ENCODE results near the gene PCSK4.
"Not testable (repeated sequence)": the region's sequence is repeated elsewhere in the genome, so short reads cannot be mapped to it uniquely, and the experiment has no call there.

The PCSK4 gene

DNA sequence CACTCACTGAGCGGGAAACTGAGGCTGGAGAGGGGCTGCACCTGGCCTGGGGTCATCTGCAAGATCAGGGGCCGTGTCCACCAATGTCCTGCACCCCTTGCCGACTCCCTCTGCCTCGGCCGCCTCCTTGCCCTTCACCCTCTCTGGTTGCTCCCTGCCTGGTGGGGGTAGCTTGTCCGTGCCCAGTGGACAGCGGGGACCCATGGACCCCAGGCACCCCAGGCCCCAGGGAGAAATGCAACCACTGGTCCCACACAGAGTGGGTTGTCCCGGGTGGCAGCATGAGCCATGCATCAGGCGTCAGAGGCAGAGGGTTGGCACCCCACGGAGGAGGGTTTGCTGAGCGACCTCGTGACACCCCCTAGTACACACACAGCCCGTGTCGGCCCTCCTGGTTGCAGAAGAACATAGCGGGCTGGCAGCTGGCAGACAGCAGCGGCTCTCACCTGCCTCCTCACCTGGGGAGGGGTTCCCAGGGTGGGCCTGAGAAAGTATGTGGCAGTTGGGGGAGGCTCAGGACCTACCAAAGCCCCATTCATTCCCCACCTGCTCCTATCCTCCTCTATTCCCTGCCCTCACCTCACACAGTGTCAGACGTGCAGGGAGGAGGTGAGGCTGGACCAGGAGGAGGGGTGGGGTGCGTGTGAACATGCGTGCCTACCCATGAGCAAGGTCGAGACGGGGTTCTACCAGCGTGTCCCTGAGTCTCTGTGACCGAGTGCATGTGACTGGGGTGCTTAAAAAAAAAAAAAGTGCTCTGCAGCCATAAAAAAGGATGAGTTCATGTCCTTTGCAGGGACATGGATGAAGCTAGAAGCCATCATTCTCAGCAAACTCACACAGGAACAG lies 14.0 kb upstream of the PCSK4 start:
- FAIRE-seq = no peak

DNA sequence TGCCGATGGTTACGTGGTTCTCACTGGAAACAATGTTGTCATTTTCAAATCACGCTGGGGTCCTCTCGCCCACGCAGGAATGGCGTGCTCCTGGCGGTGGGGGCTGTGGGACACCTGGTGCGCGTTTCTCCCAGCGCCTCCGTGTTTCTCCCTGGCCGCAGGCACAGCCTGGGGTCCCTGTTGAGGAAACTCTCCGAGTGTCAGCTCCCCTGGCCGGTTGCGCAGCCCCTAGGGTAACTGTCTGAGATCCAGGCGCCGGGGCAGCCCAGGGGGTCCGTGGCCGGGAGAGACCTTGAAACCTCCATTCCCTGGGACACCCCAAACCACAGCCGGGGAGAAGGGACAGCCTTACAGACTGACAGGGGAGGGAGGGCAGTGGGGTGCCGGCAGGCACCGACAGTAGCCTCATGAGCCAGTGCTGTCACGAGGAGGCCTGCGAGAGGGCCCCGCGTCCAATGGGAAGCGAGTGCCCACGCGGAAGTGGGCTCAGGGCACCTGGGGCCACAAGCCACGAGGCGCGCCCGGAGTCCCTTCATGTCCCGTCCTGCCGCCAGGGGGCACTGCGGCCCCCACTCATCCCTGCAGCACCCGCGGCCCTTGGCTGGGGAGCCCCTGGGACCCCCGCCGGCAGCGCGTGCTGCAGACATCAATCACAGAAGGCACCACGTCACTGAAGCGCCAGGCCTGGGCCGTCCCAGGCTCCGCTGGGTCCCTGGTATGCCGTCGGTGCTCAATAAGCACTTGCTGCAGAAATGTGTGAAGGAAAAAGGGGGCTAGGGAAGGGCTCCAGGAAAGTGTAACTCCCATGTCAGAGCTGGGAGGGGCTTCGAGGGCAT lies 13.2 kb upstream of the PCSK4 start:
- FAIRE-seq = no peak

DNA sequence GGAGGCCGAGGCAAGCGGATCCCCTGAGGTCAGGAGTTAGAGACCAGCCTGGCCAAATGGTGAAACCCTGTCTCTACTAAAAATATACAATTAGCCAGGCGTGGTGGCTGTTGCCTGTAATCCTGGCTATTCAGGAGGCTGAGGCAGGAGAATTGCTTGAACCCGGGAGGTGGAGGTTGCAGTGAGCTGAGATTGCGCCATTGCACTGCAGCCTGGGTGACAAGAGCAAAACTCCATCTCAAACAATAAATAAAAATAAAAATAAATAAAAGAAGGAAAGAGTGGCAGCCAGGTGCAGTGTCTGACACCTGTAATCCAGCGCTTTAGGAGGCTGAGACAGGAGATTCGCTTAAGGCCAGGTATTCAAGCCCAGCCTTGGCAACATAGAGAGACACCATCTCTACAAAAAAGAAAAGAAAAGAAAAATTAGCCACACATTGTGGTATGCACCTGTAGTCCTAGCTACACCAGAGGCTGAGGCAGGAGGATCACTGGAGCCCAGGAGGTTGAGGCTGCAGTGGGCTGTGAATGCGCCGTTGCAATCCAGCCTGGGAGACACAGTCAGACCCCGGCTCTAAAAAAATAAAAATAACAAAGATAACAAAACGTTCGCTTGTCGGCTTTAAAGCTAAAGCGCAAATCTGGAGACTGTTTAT lies 12.4 kb upstream of the PCSK4 start:
- FAIRE-seq = no peak

DNA sequence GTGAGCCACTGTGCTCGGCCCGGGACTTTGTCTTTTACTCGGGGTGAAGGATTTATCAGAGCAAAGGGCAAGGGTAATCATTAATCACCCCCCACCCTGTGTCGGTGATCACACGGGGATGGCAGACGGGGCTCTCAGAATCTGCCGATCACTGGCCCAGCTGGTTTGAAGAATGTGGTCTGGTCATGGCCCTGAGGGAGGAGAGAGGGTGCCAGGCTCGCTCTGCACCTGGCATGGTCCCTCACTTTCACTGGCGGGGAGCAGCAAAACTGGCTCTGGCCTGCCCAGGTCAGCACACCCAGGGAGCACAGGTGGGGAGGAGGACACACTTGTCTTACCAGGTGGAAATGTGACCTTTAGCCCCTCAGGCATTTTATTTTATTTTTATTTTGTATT lies 11.0 kb upstream of the PCSK4 start:
- FAIRE-seq = no peak

DNA sequence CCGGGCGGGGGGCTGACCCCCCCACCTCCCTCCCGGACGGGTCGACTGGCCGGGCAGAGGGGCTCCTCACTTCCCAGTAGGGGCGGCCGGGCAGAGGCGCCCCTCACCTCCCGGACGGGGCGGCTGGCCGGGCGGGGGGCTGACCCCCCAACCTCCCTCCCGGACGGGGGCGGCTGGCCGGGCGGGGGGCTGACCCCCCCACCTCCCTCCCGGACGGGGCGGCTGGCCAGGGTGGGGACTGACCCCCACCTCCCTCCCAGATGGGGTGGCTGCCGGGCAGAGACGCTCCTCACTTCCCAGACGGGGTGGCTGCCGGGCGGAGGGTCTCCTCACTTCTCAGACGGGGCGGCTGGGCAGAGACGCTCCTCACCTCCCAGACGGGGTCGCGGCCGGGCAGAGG lies 9.1 kb upstream of the PCSK4 start:
- FAIRE-seq = not testable (repeated sequence)

DNA sequence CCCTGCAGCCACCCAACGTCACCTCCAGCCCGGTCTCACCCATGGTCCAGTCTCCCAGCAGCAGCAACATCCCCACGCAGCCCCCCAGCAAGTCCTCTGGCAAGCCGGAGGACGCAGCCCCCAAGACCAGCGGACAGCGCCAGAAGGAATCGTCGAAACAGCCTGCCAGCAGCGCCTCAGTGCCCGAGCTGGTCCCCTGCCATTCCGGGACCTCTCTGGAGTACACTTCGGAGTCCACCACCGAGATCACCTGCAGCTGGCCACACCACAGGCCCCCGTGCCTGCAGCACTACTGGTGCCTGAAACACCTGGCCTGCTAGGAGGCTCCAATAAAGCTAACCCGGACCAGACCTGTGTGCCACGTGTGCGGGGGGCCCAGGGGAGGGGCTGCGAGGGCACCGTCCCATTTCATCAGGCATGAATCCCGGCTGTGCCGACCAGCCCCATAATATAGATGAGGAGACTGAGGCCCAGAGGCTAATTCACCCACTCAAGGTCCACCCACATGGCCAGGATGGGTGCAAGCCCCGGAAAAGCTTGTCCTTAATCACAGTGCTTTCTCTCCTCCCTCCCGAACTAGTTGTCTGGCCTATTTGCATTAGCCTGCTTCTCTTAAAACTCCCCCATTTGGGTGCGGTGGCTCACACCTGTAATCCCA lies 7.6 kb upstream of the PCSK4 start:
- no peak for FAIRE-seq

DNA sequence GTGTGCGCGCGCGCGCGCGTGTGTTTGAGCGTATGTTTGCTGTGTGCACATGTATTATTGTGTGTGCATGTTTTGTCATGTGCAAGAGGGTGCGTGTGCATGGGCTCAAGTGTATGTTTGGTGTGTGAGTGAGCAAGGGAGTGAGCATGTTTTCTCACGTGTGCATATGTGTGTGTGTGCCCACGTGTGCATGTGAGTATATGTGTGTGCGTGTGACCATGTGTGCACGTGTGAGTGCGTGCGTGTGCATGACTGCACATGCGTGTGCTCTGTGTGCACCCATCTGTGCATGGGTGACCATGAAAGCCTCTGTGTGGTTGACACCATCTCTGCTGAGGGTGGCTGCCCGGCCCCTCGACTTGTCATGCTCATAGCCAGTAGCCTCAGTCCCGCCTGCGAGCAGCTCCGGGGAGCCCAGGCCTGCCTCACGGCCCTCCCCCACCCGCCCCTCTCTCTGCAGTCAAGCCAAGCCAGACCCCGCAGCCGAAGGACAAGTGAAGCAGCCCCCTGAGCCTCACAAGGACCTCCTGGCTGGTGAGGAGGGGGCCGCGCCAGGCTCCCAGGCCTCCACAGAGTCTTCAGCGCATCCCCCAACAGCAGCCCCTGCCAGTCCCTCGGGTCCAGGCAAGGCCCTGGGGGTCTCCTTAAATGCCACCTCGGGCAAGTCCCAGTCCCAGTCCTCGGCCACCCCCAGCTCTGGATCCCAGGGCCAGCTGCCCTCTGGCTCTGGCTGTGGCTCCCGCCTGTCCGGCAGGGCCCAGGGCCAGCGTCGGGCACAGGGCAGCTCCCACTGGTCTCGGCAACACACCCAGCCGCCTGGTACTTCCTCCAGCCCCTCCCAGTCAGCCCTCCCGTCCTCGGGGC lies 6.8 kb upstream of the PCSK4 start:
- FAIRE-seq = no peak

DNA sequence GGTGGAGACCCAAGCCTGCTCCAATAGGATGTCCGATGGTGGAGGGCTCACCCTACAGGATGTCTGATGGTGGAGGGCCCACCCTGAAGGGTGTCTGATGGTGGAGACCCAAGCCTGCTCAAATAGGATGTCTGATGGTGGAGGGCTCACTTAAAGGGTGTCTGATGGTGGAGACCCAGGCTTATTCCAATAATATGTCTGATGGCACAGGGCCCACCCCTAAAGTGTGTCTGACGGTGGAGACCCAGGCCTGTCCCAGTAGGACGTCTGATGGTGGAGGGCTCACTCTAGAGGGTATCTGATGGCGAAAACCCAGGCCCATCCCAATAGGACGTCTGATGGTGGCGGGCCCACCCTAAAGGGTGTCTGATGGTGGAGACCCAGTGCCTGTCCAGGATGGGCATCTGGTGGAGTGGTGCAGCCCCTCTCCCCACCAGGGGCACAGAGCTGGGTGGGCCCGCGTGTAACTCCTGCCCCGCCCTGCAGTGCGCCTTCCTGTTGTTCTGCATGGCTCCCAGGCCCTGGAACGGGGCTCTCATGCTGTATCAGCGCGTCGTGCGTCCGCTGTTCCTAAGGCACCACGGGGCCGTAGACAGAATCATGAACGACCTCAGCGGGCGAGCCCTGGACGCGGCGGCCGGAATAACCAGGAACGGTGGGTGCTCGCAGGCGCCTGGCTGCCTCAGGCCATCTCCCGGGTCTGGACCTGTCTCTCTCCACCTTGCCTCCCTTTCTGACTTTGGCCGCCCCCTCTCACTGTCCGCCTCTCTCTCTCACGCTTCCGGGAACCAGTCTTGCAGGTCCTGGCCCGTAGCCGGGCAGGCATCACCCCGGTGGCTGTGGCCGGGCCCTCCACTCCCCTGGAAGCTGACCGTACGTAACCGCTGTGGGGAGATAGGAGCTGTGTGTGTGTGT lies 5.9 kb upstream of the PCSK4 start:
- no peak for FAIRE-seq

DNA sequence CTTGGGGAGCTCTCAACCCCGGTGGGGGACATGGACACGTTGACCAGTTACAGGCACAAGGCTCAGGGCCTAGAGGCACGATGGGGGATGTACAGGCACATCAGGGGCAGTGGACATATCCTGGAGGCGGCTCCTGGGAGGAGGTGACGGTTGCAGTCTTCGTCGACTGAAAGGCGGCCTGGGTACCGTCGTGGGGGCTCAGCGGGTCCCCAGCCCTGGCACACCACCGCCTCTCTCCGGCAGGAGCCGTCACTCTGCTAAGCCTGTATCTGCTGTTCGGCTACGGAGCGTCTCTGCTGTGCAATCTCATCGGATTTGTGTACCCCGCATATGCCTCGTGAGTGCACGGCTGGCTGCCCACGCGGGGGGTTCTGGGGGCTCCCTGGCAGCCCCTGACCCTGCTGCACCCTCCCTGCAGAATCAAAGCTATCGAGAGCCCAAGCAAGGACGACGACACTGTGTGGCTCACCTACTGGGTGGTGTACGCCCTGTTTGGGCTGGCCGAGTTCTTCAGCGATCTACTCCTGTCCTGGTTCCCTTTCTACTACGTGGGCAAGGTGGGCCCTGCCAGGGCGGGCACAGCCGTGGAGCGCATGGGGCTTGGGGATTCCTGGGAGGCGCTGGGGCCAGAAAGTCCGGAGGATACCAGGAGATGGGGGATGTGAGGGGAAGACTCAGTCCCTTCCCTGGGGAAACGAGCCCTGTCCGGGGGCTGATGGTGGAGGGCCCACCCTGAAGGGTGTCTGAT lies 5.1 kb upstream of the PCSK4 start:
- FAIRE-seq = no peak

DNA sequence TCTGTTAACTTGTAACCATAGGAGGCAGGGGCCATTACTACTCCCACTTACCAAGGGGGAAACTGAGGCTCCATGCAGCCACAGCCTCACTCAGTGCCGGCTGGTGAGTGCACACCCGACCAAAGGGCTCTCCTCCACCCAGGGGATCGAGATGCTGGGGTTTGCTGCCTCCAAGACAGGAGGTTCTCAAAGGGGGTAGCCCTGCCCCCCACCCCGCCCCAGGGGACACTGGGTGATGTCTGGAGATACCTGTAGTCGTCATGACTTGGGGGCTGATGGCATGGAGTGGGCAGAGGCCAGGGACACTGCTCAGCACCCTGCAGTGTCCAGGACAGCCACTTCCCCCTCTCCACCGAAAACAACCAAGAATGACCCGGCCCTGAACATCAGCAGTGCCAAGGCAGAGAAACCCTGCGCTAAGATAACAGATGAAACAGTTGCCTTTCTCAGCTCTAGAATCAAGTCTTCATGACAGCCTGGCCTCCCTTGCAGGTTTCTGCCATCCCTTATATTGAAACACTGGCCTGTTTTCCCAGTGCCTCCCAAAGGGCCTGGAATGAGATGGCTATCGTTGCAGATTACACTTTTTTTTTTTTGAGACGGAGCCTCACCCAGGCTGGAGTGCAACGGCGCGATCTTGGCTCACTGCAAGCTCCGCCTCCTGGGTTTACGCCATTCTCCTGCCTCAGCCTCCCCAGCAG lies 4.1 kb upstream of the PCSK4 start:
- FAIRE-seq = no peak

DNA sequence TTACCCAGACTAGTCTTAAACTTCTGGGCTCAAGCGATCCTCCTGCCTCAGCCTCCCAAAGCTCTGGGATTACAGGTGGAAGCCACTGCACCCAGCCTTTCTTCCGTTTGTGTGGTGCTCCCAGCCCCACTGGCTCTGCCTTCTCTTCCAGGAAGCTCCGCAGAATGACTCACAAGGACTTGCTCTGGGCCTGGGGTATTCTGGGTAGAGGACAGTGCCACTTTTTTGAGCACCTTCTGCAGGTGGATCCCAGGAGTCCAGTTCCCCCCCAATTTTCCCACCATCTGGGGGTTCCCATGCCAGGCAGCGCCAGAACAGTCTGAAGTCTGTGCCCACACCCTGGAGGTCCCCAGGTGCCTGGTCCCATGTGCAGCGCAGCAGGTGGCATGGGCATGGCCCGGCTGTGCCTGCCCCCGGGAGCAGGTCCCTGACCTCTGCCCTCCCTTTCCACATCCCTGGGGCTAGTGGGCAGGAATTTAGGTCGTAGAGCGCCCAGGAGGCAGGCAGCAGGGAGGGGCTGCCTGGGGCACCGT lies 2.4 kb upstream of the PCSK4 start:
- FAIRE-seq = no peak

DNA sequence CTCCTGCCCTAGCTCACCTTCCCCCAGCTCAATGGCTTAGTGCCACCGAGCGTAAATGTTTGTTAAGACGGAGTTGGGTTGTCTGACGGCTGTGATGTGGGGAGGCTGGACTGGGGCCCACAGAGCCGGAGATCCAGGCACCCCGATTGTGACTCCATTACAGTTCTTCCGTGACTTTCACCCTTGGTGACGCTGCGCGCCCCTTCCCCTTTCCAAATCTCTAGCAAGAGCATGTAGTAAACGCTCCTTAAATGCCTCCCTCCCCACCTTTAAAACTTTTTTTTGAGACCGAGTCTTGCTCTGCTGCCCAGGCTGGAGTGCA lies 1.7 kb upstream of the PCSK4 start:
- no peak for FAIRE-seq

DNA sequence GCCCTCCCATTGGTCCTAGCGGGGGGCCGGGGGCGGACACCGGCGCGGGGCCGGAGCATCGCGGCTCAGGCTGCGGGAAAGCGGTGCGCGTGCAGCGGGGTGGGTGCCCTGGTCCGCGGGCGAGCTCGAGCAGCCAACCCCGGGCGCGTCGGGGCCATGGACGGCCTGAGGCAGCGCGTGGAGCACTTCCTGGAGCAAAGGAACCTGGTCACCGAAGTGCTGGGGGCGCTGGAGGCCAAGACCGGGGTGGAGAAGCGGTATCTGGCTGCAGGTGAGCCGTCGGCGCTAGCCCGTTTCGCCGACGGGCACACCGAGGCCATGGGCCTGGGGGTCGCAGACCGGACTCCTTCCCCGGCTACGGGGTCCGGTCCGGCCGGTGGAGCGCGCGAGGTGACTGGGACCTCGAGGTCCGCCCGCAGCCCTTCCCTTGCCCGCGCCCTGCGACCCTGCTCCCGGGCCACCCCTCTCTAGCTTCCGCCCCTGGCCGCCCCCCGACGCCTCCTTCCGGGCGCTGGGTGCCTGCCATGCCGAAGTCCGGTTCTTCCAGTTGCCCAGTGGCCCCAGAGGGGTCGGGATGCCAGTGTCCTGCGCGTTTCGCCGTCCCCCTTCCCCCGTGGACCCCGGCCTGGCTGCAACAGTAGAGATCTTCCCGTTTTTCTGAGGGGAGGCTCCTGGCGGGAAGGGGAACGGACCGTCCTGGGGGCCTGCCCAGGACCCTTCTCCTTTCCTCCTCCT lies 1.1 kb upstream of the PCSK4 start, which contains the start of gene REEP6:
REEP6 (plus strand) TSS at position 68 of the 735 bp plus-strand sequence; CDS start at position 157, 89 bp downstream.
- no peak for FAIRE-seq

DNA sequence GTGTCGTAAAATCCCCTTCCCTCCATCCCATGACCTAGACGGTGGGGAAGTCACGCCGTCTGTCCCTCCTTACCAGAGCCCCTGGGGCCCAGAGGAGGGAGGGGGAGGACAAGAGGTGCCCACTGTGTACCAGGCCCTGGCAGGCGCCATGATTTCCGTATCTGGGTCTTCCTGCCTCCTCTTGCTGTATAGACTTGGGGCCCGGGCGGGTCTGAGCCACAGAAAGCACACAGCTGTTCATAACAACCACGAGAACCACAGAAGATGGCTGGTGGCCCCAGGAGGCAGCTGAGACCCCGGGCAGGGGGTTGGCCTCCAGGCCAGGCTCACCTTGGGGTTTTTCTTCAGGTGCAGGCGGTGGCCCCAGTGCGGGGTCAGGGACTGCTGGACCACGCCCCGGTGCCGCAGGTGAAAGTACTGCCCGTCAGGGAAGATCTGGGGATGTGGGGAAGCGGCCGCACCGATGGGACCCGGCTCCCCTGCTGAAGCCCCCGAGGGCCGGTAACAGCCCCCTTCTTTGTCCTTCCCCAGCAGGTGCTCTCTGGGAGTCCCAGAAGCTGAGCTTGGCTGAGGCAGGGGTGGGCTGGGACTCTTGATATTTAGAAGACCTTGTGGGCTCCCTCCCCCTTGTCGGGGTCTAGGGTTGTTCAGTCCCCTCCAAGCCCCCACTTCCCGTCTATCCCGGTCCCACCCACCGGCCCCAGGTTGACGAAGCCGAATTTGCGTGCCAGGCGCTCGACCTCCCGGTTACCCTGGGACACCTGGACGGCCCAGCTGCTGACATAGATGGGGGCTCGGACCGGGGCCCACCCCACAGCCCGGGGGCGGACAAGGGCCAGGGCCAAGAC lies 463 bp downstream of the PCSK4 start:
- FAIRE-seq = no peak

DNA sequence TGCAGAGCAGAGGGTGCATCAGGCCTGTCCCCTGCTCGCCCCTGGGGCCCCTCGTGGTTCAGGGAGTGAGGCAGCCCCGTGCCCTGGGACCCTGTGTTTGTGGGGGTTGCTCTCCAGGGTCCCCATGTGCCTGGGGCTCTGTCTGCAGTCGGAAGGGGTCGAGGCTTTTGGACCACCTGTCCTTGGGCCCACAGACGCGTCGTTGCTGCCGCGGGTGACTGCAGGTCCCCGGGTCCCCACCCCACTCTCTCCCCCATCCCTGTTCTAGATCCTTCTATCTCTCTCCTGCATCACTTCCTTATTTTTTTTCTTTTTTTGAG lies 1.9 kb downstream of the PCSK4 start:
- no peak for FAIRE-seq

DNA sequence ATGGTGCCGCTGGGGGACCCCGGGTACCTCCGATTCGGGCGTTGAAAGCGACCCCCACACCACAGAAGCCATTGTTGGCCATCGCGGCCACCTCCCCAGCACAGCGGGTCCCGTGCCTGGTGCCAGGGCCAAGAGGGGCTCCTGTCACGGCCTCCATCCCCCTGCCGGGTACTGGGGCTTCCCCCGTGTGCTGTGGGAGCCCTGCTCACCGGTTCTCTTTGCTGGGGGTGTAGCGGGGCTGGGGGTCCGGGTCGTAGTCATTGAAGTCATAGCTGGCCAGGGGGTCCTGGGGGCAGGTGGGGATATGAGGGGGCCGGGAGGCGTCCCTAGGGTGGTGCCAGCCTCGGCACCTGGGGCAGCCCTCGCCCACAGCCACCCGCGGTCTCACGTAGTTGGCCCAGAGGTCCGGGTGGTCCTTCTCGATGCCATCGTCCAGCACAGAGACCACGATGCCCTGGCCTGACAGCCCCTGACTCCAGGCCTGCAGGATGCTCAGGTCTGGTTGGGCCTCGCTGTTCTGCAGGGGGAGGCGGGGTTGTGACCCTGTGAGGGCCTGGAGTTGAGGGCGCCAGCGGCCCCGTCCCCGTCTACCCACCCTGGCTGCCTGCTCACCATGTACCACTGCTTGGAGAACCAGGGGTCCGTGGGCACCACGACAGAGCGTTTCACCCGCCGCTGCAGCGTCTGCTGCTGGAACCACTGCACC lies 2.4 kb downstream of the PCSK4 start:
- no peak for FAIRE-seq

All from endometrium (tissue), 2 donors.